GM13977 (cell line): ENCODE measurements around the gene CSMD2.

Experiments used
- DNase-seq: peaks from one replicate; pipeline ENCODE4 v3.0.0; 2012; ENCODE audit warnings: low spot score
- CTCF ChIP-seq: IDR thresholded peaks from 2 replicates; pipeline ENCODE4 v1.5.1; 2012; ENCODE audit warnings: mild to moderate bottlenecking, control low read depth; ENCODE audit not compliant: insufficient read depth; ENCODE audit errors: extremely low read depth, missing control alignments
- in situ Hi-C: fragments of 300-500 bp; cut with MboI; formaldehyde crosslinking; loops from one replicate; pipeline ENCODE4 v1.12.0; 2022; ENCODE audit warnings: low sequenced_read_pairs, low pct_unique_long_range_greater_than_20kb, mixed read lengths, inconsistent platforms; ENCODE audit not compliant: unreplicated experiment

Gene CSMD2

GRCh38 chr1:33610391-33610790 lies 554.6 kb downstream of the CSMD2 start:
- in situ Hi-C loops, result no loop called here
- TF ChIP-seq CTCF, result no peak
- no peak for DNase-seq

DNA sequence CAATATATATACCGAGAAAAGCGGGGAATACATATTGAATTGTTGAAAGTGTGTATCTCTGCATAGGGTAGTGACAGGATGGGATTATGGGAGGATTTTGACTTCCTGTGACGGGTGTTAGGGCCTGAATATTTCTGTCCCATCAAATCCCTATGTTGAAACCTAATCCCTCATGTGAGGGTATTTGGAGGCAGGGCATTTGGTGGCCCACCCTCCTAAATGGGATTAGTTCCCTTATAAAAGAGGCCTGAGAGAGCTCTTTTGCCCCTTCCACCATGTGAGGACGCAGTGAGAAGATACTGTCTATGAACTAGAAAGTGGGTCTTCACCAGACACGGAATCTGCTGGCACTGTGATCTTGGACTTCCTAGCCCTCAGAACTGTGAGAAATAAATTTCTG lies 555.3 kb downstream of the CSMD2 start:
- TF ChIP-seq CTCF, result no peak
- in situ Hi-C loops, result no loop called here
- DNase-seq, result no peak

DNA sequence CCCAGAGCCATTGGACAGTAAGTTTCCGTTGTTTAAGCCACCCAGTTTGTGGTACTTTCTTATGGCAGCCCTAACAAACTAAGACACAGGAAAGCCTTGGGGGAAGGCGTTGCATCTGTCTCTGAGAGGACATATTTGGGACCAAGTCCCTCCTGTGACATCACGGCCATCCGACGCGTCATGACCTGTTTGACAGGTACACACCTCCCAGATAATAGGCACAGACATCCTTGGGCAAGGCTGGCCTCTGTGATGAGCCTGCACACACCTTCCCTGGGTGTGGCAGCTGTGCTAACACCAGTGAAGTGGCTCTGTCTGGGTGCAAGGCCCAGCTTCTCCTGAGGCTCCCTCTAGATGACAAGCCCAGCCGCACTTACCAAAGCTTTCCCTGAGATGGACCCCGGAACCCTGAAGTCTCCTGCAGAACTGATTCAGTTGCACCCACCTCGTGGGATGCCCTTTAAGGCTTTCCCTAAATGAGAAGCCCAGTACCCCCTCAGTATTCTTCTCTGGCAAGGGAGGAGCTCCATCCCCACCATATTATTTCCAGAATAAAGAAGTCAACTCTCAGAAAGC lies 556.1 kb downstream of the CSMD2 start:
- no peak for TF ChIP-seq CTCF
- DNase-seq, result no peak
- in situ Hi-C loops, result no loop called here

DNA sequence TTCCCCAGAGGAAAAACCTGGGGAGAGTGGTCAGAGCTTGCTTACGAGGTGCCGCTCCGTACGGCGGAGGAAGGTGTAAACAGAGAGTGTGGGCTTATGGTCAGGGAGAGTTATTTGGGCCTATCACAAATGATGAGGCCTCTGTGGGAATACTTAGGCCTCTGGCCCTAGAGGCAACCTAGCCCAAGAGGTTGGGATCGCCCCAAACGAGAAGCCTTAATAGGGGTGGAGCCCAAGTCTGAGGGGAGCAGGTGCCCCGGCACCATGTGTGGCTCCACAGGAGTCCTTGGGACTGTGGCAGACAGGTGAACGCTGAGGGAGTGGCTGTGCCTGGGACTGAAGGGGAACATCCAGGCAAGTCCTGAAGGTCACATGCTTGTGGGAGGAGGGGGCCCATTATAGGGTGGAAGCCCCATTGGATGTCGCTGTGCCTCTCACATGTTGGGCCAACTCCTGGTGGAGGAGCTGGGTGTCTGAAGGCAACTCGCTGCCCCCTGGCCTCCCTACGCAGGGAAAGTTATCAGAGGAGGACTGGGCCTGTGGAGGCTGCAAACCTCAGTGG lies 557.5 kb downstream of the CSMD2 start:
- in situ Hi-C loops, result no loop called here
- no peak for TF ChIP-seq CTCF
- DNase-seq, result no peak

- no peak for TF ChIP-seq CTCF
- in situ Hi-C loops, result no loop called here
Observed at GRCh38 chr1:33606272-33606671, 558.8 kb downstream of the CSMD2 start.

DNA sequence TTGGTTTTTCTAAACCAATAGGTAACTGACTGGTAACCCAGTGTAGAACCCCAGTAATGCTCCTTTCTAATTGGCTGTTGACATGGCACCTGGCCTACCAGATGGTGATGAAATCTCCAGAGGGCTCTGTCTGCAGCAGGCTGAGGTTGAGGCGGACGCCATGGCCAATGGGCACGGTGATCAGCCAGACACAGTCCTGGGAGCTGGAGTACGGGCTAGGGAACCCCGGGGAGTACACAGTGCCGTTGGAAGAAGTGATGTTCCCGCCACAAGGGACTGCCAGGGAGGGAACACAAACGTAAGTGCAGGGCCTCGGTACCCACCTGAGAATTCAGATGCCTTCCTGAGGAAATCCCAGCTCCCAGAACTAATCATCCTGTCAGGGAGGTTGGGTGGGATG lies 562.8 kb downstream of the CSMD2 start:
- in situ Hi-C loops, result no loop called here
- TF ChIP-seq CTCF, result no peak
- DNase-seq, result no peak

More at GRCh38 chr1:33606272-33606671, 558.8 kb downstream of the CSMD2 start:
- DNase-seq, result no peak
